ENCODE measurements around the gene RPL28.
A peak's percentile ranks its signal among the peaks of the same experiment; 100 is the strongest.
"Not testable (repeated sequence)": the region's sequence is repeated elsewhere in the genome, so short reads cannot be mapped to it uniquely, and the experiment has no call there.

Gene RPL28

GRCh38 chr19:55398200-55398925, 12.6 kb downstream of the RPL28 start:
- no peak for DNase-seq

DNA sequence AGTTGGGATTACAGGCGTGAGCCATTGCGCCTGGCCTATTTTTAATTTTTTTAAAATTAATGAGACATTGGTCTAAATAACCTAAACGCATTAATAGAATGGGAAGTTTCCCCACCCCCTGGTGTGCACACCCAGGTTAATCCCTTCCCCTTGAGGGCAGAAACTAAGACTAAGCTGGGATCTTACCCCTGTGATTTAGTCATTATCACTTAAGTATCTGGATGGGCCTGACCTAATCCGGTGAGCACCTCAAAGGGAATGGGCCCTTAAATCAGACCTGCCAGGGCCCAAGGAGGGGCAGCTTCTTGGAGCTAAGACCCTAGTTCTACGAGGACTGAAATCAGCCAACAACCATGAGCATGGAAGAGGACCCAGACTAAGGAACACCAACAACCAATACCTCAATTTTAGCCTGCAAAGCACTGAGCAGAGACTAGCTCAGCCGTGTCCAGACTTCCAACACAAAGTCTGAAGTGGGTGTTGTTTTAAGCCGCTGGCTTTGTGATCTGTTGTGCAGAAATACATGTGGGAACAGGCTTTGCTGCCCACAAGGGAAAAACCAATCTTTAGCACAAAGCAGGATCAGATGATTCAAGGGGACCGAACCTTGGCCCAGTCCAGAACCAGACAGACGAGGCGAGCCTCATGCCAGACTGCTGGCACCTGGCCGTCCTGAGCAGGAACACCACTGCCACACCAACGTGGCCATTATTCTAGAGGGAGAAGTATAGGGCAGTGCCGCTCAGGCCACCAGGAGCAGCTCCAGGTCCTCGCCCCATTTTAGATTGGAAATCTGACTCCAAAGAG, 14.8 kb downstream of the RPL28 start:
- no peak for DNase-seq

GRCh38 chr19:55401390-55401789, 15.7 kb downstream of the RPL28 start:
- not testable (repeated sequence) for DNase-seq

GRCh38 chr19:55402509-55402908, 16.8 kb downstream of the RPL28 start:
- DNase-seq: no peak

DNA sequence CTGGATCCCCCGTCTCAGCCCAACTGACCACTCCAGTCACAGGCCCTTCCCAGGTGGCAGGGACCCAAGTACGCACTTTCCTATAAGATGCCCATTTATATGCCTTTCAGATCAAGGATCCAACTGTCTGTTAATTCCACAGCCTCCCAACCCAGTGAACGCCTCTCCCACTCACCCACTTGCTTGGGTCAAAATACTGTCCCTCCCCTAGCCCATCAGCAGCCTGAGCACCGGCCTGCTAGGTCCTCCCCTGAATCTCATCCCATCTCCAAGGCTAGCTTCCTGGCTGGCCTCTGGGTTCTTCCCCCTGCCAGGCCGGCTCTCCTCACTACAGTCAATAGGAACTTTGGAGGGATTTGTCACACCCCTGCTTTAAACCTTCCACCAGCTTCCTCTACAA, 19.9 kb downstream of the RPL28 start:
- no peak for DNase-seq

DNA sequence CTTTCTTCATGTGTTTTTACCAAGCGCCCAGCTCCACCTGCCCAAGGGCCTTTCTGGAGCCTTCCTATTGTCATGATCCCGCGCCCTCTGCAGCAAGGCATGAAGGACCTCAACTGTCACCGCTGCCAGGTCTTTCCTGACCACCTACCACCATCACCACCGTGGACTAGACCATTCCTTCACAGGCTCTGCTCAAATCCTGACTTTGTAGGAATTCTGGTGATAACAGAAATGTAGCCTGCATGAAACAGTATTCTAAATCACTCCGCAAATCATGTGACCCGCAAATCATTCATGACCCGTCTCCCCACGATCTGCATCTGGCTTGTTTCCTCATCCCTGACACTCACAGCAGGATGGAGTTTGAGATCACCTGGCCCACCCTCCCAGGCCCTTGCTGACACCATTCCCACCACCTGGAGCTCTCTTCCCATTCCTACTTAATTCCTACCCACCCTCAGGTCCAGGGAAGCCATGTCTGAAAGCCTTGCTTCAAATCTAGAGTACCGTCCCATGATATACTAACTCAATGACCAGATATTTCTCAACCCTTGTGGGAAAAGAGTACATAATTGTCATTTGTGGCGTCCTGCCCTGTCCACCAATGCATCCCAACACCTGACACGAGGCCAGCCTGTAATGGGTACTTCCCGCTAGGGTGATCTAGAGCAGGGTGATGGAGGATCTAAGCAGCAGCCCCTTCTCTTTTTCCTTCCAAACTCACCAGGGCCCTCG, 20.5 kb downstream of the RPL28 start:
- no peak for DNase-seq

GRCh38 chr19:55406826-55407549, 21.3 kb downstream of the RPL28 start:
- DNase-seq: no peak

DNA sequence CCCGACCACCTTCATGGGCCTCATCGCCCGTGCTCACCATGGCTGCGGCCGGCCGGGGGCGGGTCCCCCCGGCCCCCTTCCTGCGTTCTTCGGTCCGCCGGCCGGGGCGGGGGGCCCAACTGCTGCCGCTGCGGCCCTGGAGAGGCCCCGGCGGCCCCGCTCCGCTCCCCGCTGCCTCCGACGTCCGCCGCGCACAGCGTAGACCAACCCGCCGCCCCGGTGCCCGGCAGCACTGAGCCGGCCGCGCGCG, 21.7 kb downstream of the RPL28 start, which contains the start of gene UBE2S:
Gene UBE2S (minus strand): TSS at position 239 of the 250 bp plus-strand sequence. CDS start 199 bp downstream, at position 40.
- DNase-seq: not testable (repeated sequence)

- DNase-seq: peak; percentile 99
Observed at GRCh38 chr19:55407800-55408532, 22.2 kb downstream of the RPL28 start.

DNA sequence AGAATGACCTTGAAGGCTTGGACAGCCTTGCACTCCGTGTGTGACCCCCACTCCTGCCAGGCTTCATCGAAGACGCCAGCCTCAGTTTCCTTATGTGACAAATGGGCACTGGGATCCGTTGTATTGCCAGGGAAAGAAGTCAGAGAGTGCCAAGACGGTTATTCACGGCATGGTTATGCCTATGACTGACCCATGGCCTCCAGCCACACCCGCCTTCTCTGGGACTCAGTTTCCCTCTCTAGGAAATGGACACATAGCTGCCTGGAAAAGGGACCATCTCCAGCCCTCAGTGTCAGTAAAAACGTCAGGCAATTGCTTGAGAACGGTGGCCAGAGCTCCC, 22.8 kb downstream of the RPL28 start:
- no peak for DNase-seq

DNA sequence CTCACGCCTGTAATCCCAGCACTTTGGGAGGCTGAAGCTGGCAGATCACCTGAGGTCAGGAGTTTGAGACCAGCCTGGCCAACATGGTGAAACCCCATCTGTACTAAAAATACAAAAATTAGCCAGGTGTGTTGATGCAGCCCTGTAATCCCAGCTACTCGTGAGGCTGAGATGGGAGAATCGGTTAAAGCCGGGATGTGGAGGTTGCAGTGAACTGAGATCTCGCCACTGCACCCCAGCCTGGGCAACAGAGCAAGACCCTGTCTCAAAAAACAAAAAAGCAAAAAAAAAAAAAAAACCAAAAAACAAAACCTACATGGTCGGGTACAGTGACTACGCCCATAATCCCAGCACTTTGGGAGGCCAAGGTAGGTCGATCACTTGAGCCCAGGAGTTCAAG, 23.4 kb downstream of the RPL28 start:
- not testable (repeated sequence) for DNase-seq

DNA sequence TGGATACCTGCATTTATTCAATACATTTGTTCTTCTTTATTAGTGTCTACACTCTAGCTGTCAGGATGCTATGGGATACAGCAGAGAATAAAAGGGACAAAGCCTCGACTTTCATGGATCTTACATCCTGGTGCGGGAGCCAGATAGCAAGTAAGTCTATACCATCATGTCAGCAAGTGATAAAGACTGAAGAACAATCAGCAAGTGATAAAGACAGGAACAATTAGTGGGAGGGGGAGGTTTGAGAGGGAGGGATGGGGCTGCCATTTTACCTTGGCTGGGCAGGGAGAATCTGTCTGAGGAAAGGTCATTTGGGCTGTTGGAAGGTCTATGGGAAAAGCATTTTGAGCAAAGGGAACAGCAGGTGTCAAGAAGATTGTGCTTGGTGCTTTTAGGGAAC, 24.4 kb downstream of the RPL28 start:
- no peak for DNase-seq

DNA sequence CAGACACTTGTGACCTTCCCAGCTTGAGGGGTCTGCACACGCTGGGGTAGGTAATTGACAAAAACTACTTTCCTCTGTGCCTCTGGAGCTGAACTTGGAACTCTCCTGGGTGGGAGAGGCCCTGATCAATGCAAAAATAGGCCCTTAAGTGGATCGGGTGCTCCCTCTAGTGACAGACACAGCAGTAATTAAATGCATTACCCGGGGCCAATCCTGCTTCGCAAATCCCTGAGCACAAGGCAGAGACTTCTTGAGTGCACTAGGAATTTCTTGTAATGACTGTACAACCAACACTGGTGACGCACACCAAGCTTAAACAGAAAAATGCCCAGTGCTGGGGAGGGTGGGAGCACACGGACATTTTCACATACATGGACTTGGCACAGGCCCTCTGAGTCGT, 32.5 kb downstream of the RPL28 start:
- peak; percentile 82 to 86 for DNase-seq

DNA sequence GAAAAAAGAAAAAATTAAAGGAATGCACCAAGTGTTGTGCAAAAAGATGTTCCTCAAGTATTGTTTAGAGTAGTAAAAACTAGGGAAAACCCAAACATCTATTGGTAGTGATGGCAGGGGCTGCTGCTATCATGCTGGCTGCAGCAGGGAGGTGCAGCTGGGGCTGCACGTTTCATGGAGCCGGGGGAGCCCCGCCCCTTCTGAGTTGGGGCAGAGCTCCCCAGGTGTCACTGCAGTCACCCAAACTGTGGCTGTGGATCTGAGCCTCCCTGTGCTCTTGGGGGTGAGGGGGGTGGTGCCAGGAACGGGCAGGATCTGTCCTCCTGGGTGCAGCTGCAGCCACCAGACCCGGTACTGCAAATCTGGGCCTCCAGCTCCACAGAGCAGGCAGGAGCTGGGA, 33.4 kb downstream of the RPL28 start:
- no peak for DNase-seq

DNA sequence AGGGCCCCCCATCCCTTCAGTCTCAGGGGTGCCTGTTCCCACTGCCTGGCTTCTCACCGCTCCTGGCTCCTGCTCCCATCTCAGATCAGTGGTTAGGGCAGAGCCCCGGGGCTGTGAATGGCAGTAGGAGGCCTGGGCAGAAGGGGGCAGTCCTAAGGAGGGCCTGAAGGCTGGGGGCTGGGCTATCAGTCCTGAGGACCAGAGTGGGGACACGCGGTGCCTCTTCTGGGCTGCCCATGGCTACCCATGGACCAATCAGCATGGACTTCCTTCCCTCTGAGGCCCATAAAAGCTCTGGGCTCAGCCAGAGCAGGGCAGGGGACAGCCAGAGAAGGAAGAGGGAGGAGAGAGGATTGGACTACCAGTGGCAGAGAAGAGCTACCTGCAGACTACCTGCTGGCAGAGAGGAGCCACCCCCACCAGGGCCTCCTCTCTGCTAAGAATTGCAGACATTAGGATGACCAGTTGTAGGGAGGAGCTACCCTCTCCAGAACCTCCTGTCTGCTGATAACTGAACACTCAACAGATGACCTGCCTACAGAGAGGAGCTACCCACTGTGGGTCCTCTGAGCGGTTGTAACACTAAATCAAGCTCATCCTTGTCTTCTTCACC, 34.0 kb downstream of the RPL28 start:
- no peak for DNase-seq

DNA sequence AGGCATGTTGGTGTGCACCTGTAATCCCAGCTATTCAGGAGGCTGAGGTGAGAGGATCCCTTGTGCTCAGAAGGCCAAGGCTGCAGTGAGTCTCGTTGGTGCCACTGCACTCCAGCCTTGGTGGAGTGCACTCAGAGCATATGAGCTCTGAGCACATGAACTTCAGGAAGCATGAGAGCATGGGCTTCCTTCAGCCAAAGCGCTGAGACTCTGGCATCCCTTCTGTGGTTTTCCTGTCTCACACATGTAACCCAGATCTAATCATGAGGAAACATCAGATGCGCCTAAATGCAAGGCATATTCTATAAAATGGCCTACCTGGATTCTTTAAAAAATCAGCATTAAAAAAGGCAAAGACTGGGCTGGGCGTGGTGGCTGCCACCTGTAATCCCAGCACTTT, 35.5 kb downstream of the RPL28 start:
- peak; percentile 83 to 90 for DNase-seq

DNA sequence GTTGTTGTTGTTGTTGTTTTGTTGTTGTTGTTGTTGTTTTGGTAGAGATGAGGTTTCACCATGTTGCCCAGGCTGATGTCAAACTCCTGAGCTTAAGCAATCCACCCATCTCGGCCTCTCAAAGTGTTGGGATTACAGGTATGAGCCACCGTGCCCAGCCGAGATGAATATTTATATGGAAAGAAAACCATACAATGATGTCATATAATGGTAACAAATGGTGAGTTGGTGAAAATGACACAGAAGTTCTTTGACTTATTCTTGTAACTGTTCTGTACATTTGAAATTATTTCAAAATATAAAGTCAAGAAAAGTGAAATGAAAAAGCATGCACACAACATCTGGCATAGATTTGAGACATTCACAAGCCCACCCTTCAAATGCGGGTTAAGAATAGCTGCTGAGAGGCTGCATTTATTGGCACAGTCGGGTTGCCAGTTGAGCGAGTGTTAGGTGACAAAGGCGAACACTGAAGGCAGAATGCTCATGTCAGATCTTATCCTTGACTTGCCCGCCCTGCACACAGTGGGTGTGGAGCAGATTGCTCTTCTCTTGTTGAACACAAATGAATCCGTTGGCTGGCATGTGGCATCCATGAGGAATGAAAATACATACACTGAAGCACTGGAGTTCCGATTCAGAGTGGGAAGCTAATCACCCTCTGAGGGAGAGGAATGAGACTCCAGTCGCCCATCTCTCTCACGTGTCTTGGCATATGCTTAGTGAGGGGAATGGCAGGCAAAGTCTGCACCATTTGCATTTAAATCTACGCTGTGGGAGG, 37.7 kb downstream of the RPL28 start:
- no peak for DNase-seq

GRCh38 chr19:55424518-55424917, 38.8 kb downstream of the RPL28 start:
- DNase-seq: no peak

GRCh38 chr19:55426042-55426441, 40.3 kb downstream of the RPL28 start:
- no peak for DNase-seq

- DNase-seq: no peak
Observed at GRCh38 chr19:55431183-55431582, 45.5 kb downstream of the RPL28 start.

DNA sequence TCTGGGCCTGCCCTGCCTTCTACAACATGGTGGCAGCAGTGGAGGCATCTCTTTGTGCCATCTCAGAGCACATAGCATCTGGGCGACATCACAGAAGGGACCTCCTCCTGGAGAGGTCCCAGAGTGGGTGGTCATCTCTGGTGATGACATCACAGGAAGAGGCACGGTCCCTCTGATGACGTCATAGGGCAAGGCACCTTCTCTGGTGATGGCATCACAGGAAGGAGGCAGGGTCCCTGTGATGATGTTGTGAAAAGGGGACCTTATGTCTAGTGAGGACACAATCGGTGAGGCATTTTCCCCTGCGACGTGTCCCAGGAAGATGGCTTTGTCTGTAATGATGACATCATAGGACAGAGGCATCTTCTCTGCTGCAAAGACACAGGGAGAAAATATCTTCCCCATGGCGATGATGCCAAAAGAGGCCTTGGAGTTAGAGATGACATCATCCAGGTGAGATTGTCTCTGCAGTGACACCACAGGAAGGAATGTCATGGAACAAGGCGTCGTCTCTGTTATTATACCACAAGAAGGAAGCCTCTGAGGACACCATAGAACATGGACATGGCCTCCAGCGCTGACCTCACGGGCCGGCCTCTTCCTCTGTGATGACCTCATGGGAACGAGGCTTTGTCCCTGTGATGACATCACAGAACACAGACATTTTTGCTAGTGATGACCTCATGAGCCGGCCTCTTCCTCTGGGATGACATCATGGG, 46.7 kb downstream of the RPL28 start:
- DNase-seq: no peak
